GM19238 (cell line): ENCODE data around the gene SCGB3A2.

Experiments
- DNase-seq: peaks from one replicate; pipeline ENCODE4 v3.0.0; 2011; ENCODE audit warnings: low spot score; ENCODE audit not compliant: insufficient read length

Gene SCGB3A2

GRCh38 chr5:147904110-147904509 lies 25.6 kb downstream of the SCGB3A2 start:
- no peak for DNase-seq

- DNase-seq, result no peak
Measured at GRCh38 chr5:147906326-147907095, 28.0 kb downstream of the SCGB3A2 start, which contains the start of gene C5orf46. Gene C5orf46 (minus strand): TSS chr5:147906538. CDS start chr5:147906501, 37 bp downstream.

GRCh38 chr5:147911427-147911826 lies 32.9 kb downstream of the SCGB3A2 start:
- DNase-seq, result no peak

GRCh38 chr5:147912011-147912410 lies 33.5 kb downstream of the SCGB3A2 start:
- DNase-seq, result no peak

- DNase-seq, result no peak
Measured at GRCh38 chr5:147913786-147914185, 35.3 kb downstream of the SCGB3A2 start.

GRCh38 chr5:147918101-147918685 lies 39.7 kb downstream of the SCGB3A2 start:
- DNase-seq, result no peak

- DNase-seq, result no peak
Measured at GRCh38 chr5:147918899-147919298, 40.4 kb downstream of the SCGB3A2 start.

- DNase-seq, result no peak
Measured at GRCh38 chr5:147920420-147921030, 42.0 kb downstream of the SCGB3A2 start.

- DNase-seq, result no peak
Measured at GRCh38 chr5:147921136-147921535, 42.6 kb downstream of the SCGB3A2 start.

- no peak for DNase-seq
Measured at GRCh38 chr5:147925020-147925419, 46.5 kb downstream of the SCGB3A2 start.

GRCh38 chr5:147927901-147928300 lies 49.4 kb downstream of the SCGB3A2 start:
- no peak for DNase-seq

- DNase-seq, result no peak
Measured at GRCh38 chr5:147930769-147931168, 52.3 kb downstream of the SCGB3A2 start.
